GM12878 (cell line): Measurements from ENCODE around the gene UBE2M. TPM values are rescaled to one million over a fixed set of nuclear protein-coding genes. Genes with fewer than 3 reads are reported as not detected.
A peak's percentile ranks its signal among the peaks of the same experiment; 100 is the strongest.

Source experiments
- ATAC-seq: fragments of 200-7000 bp; cut with Tn5 transposase; 3 replicates; pipeline ENCODE4 v1.9.1; 2020; ENCODE audit warnings: mild to moderate bottlenecking, moderate library complexity
- BruUV-seq: library from RNA; stranded (reverse); fragments of 400-500 nt; replicated peaks from 2 replicates; lab custom pipeline; 2021; lab: Mats Ljungman, UMichigan
- CTCF ChIA-PET: fragments of 300-600 bp; sonication (Branson Sonifier 250); formaldehyde crosslinking; extraction: SDS; loops from one replicate; lab custom pipeline; 2021; ENCODE audit warnings: inconsistent platforms; lab: Yijun Ruan, JAX
- POLR2A ChIA-PET: fragments of 350-600 bp; formaldehyde crosslinking; extraction: SDS; loops from one replicate; lab custom pipeline; 2021; ENCODE audit warnings: inconsistent platforms; lab: Charles Lee
- RAD21 ChIA-PET: fragments of 300-600 bp; sonication (Branson Sonifier 250); formaldehyde crosslinking; loops from one replicate; lab custom pipeline; 2023; ENCODE audit warnings: antibody characterized with exemption; ENCODE audit not compliant: unreplicated experiment; lab: Charles Lee
- SMC1A ChIA-PET: fragments of 300-600 bp; sonication (Branson Sonifier 250); formaldehyde crosslinking; loops from one replicate; lab custom pipeline; 2023; ENCODE audit not compliant: unreplicated experiment, uncharacterized antibody; lab: Charles Lee
- DNase-seq: peaks from one replicate; pipeline ENCODE4 v3.0.0-alpha.2; 2011; ENCODE audit warnings: low read depth, low spot score
- FAIRE-seq: peaks from 3 replicates; lab custom pipeline; 2011; peaks lifted over from hg19 to GRCh38; lab: Jason Lieb, UNC
- H2AFZ ChIP-seq: 2 replicates; pipeline ENCODE4 v1.6.0; 2011; ENCODE audit warnings: low read depth, low read length, control low read depth; ENCODE audit not compliant: control insufficient read depth
- H3K27ac ChIP-seq: 2 replicates; pipeline ENCODE4 v1.5.1; 2011; ENCODE audit warnings: control low read depth; ENCODE audit not compliant: control insufficient read depth, insufficient read depth
- H3K27me3 ChIP-seq, 2 experiments: replicated peaks in 1 of 2; 2 replicates each; pipeline versions ENCODE4 v1.6.0 to v1.6.1; 2011; ENCODE audit warnings: low read length in 1 of 2; ENCODE audit not compliant: control insufficient read depth in 2 of 2, insufficient read depth in 2 of 2
- H3K36me3 ChIP-seq, 2 experiments: 2 replicates each; pipeline ENCODE4 v1.5.1; 2011; ENCODE audit warnings: low read length in 1 of 2; ENCODE audit not compliant: control insufficient read depth in 2 of 2, insufficient read depth in 2 of 2
- H3K4me1 ChIP-seq: 2 replicates; pipeline ENCODE4 v1.6.1; 2011; ENCODE audit warnings: mild to moderate bottlenecking, low read length, moderate library complexity, mixed read lengths; ENCODE audit not compliant: control insufficient read depth, insufficient read depth
- H3K4me2 ChIP-seq: 2 replicates; pipeline ENCODE4 v1.6.0; 2011; ENCODE audit warnings: control low read depth; ENCODE audit not compliant: control insufficient read depth, insufficient read depth
- H3K4me3 ChIP-seq: fragments of 200-600 bp; sonication (generic); 2 replicates; pipeline ENCODE4 v1.5.1; 2016
- H3K79me2 ChIP-seq: 2 replicates; pipeline ENCODE4 v1.6.0; 2011; ENCODE audit warnings: low read length; ENCODE audit not compliant: control insufficient read depth, insufficient read depth
- H3K9ac ChIP-seq: 2 replicates; pipeline ENCODE4 v1.8.0; 2011; ENCODE audit warnings: low read length, control low read depth, mixed read lengths; ENCODE audit not compliant: control insufficient read depth, insufficient read depth
- H3K9me3 ChIP-seq: replicated peaks from 3 replicates; pipeline ENCODE4 v1.5.1; 2011; ENCODE audit warnings: mild to moderate bottlenecking, low read length; ENCODE audit not compliant: control insufficient read depth, insufficient read depth
- H4K20me1 ChIP-seq: 2 replicates; pipeline ENCODE4 v1.6.0; 2011; ENCODE audit not compliant: control insufficient read depth, insufficient read depth
- CBFB ChIP-seq: IDR thresholded peaks from 2 replicates; pipeline ENCODE4 v1.6.1; 2016; ENCODE audit warnings: antibody characterized with exemption, low read depth
- MYC ChIP-seq: IDR thresholded peaks from 2 replicates; pipeline ENCODE4 v1.6.1; 2011; ENCODE audit warnings: mild to moderate bottlenecking, low read length, moderate library complexity, inconsistent platforms; ENCODE audit not compliant: insufficient read depth, insufficient replicate concordance, insufficient read length, severe bottlenecking
- POLR2A ChIP-seq: IDR thresholded peaks from 2 replicates; pipeline ENCODE4 v1.6.1; 2011; ENCODE audit warnings: low read depth, mild to moderate bottlenecking, low read length
- POLR2AphosphoS2 ChIP-seq: IDR thresholded peaks from 2 replicates; pipeline ENCODE4 v1.6.1; 2011; ENCODE audit warnings: low read depth, mild to moderate bottlenecking, low read length, improper control_type of control experiment, moderate library complexity
- POLR2AphosphoS5 ChIP-seq: IDR thresholded peaks from 2 replicates; pipeline ENCODE4 v1.6.1; 2011; ENCODE audit warnings: mild to moderate bottlenecking, low read length, inconsistent platforms
- YBX1 ChIP-seq: fragments of 450-650 bp; IDR thresholded peaks from 2 replicates; pipeline ENCODE4 v1.6.1; 2016; ENCODE audit warnings: antibody characterized with exemption
- ZNF217 ChIP-seq: fragments of 450-650 bp; IDR thresholded peaks from 2 replicates; pipeline ENCODE4 v1.6.1; 2017; ENCODE audit warnings: antibody characterized with exemption, mild to moderate bottlenecking
- ZNF274 ChIP-seq: IDR thresholded peaks from one replicate; pipeline ENCODE4 v1.8.0; 2011; ENCODE audit not compliant: insufficient read length, insufficient read depth
- WGBS: methylation state at CpG from one replicate; pipeline ENCODE4 v1.1.6; 2016; ENCODE audit warnings: low lambda C conversion rate; ENCODE audit not compliant: insufficient replicate concordance, insufficient coverage; ENCODE audit errors: missing lambda C conversion rate; 5-methylcytosine and 5-hydroxymethylcytosine counted together
- in situ Hi-C: fragments of 300-500 bp; cut with MboI; formaldehyde crosslinking; loops from 9 replicates; pipeline ENCODE4 v1.14.3; 2018; ENCODE audit warnings: mixed read lengths
- intact Hi-C: fragments of 100-400 bp; cut with micrococcal nuclease; formaldehyde crosslinking; loops from one replicate; pipeline ENCODE4 v1.14.2; 2022; ENCODE audit not compliant: unreplicated experiment
- polyA plus RNA-seq, 11 experiments: library from polyadenylated mRNA; depleted of rRNA in 4 of 11; unstranded in 6 of 11; stranded (reverse) in 5 of 11; fragments of >200 nt; fragmentation: Nextera tagmentation in 4 of 11; fragmentation: Illumina TruSeq in 1 of 11; extraction: Ambion mirVana in 4 of 11; extraction: Trizol in 1 of 11; gene quantifications; 1 replicate in 1 of 11; 2 replicates in 10 of 11; pipeline versions ENCODE4 v1.2.1 to v1.2.3, GENCODE V29; 2011 to 2016; ENCODE audit warnings: inconsistent platforms in 2 of 11, missing spikeins in 2 of 11, low read depth in 1 of 11
- total RNA-seq, 4 experiments: library from RNA; depleted of rRNA in 3 of 4; stranded (reverse); fragments of >200 nt in 3 of 4; fragmentation: Illumina TruSeq in 1 of 4; extraction: Trizol in 1 of 4; gene quantifications; 2 replicates each; pipeline versions ENCODE4 v1.2.1 to v1.2.3, GENCODE V29; 2013 to 2021

UBE2M gene
- total and polyA plus RNA-seq, 10 of the 15 experiments (the other 5 are each of a cell fraction or from before 2014, with no cell fraction given): 1.4 to 105 (median 73.9) TPM

- H3K4me2 ChIP-seq: no peak overlapping the region
- TF ChIP-seq POLR2AphosphoS2 (peak; percentile 41; the same call in 1 of the 2 replicates), YBX1 (no peak), MYC (no peak), POLR2AphosphoS5 (peak; percentile 72), ZNF217 (no peak), ZNF274 (no peak), POLR2A (peak; percentile 33), CBFB (0 out of 2 replicates have a peak, but pooled peaks have one; percentile 21)
- TF ChIP-seq, all 136 proteins: peak for 4
- no peaks in the 10 kb centered on the region; the same call in none of the 2 replicates for H4K20me1 ChIP-seq
- RAD21 ChIA-PET: no interaction called here
- no peaks in the 10 kb centered on the region for H3K9me3 ChIP-seq
- DNase-seq (no peak), FAIRE-seq (peak; percentile 27), ATAC-seq (no peak)
- POLR2A ChIA-PET: no interaction called here
- SMC1A ChIA-PET: no interaction called here
- H3K27ac ChIP-seq: no peak overlapping the region
- peaks cover 29 to 55% of the 10 kb centered on the region in 2 experiments; a peak in 3 of 4 replicates for H3K36me3 ChIP-seq
- H3K9ac ChIP-seq: no peak overlapping the region
- intact Hi-C loops (no loop called here), in situ Hi-C loops (no loop called here)
- BruUV-seq: TSS peak; percentile 50
- peaks cover 24% of the 10 kb centered on the region for H3K4me1 ChIP-seq
- no peak overlapping the region for H2AFZ ChIP-seq
- WGBS: 94% methylated on average over 18 of the region's 18 CpGs
- CTCF ChIA-PET: interaction anchor here (3.9 kb wide), 1 partner anchor 32 kb away, joined by 37 read pairs; the partner anchor contains the start of gene ZBTB45
- no peaks in the 10 kb centered on the region for H3K27me3 ChIP-seq
- H3K4me3 ChIP-seq: no peak overlapping the region
- peaks cover 43% of the 10 kb centered on the region for H3K79me2 ChIP-seq
These were observed 6.6 kb downstream of the UBE2M start for GRCh38 chr19:58551577-58552471.
